Skeletal muscle satellite cell (primary cell): ENCODE data around the gene ASB6.

Source experiments
- H3K27me3 ChIP-seq: 2 replicates; pipeline ENCODE4 v1.7.0; 2013; ENCODE audit warnings: low read length; ENCODE audit not compliant: control insufficient read depth, insufficient read depth
- H3K36me3 ChIP-seq: 2 replicates; pipeline ENCODE4 v1.7.0; 2013; ENCODE audit warnings: mild to moderate bottlenecking, control low read depth, low read length; ENCODE audit not compliant: insufficient read depth
- H3K4me1 ChIP-seq: 2 replicates; pipeline ENCODE4 v1.7.0; 2013; ENCODE audit warnings: low read length; ENCODE audit not compliant: control insufficient read depth, insufficient read depth
- H3K4me2 ChIP-seq: 2 replicates; pipeline ENCODE4 v1.7.0; 2013; ENCODE audit warnings: mild to moderate bottlenecking, low read length
- H3K4me3 ChIP-seq: 2 replicates; pipeline ENCODE4 v1.7.0; 2013; ENCODE audit warnings: low read length
- H3K9ac ChIP-seq: 2 replicates; pipeline ENCODE4 v1.7.0; 2013; ENCODE audit warnings: mild to moderate bottlenecking, low read depth, low read length, moderate library complexity
- H3K9me3 ChIP-seq: replicated peaks from 2 replicates; pipeline ENCODE4 v1.7.0; 2013; ENCODE audit warnings: mild to moderate bottlenecking, control low read depth, low read length

Gene ASB6

GRCh38 chr9:129609486-129610212 is 32.3 kb downstream of the ASB6 start:
- no peaks in the 10 kb centered on the region for H3K9me3 ChIP-seq
- peak overlapping the region; percentile 58 for H3K4me3 ChIP-seq
- H3K4me2 ChIP-seq, result peak overlapping the region; percentile 79
- no peaks in the 10 kb centered on the region for H3K36me3 ChIP-seq
- H3K9ac ChIP-seq, result peak overlapping the region; percentile 42
- peaks cover 12% of the 10 kb centered on the region for H3K27me3 ChIP-seq
- peaks cover 48% of the 10 kb centered on the region for H3K4me1 ChIP-seq

DNA sequence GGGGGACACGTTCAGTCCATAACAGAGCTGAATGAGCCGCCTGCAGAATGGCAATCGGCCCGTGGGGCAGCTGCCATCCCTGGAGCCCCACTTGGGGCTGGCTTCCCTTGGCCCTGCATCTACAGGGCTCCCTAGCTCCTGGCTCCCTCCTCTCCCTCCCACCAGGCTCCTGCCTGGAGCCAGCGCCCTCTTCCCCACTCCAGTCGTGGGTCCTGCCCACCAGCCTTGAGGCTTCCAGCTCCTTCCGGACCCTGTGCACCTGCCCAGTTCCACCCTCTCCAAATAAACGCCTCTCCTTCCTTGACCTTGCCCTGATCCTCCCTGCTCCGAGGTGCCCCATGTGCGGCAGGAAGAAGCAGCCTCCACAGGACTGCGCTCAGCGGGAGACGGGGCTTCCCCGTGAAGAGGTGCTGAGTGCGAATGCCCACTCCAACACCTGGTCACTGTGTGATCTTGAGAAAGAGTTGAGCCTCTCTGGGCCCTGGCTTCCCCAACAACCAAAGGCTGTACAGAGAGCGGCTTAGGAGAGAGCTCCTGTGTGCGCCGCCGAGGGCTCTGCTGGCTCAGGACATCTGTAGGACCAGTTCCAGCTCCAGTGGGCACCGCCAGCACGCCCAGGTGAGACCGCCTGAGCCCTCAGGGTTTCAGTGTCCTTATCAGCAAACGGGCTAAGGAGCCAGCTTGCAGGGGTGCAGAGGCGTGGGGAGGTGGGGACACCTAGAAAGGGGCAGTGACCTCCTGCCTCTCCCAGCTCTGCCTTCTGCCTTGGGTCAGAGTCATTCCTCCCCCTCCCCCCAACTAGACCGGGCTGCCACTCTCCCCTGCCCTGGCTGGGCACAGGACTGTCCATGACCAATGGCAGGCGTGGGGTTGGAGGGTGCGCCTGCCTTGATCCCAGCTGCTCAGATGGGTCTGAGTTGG is 33.1 kb downstream of the ASB6 start:
- H3K27me3 ChIP-seq, result peaks cover 7% of the 10 kb centered on the region
- no peak overlapping the region for H3K4me3 ChIP-seq
- H3K9me3 ChIP-seq, result no peaks in the 10 kb centered on the region
- peaks cover 47% of the 10 kb centered on the region for H3K4me1 ChIP-seq
- no peaks in the 10 kb centered on the region for H3K36me3 ChIP-seq
- no peak overlapping the region for H3K4me2 ChIP-seq
- H3K9ac ChIP-seq, result no peak overlapping the region

DNA sequence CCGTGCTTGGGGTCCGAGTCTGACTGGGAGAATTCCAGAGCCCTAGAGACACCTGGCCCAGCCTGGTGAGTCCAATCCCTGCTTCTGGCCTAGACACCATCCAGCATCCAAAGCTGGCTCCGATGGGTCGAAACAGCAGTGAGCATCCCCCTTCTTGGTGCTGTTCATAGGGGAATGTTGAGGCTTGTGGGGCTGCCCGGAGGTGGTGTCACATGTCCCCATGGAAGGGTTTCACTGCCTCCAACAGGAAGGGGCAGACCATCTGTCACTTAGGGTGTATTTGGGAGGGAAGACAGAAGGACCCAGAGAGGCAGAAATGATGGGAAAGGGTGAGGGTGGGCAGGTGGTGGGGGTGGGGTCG is 34.9 kb downstream of the ASB6 start:
- no peak overlapping the region for H3K4me2 ChIP-seq
- H3K36me3 ChIP-seq, result no peaks in the 10 kb centered on the region
- no peaks in the 10 kb centered on the region for H3K27me3 ChIP-seq
- H3K9ac ChIP-seq, result no peak overlapping the region
- H3K4me1 ChIP-seq, result peaks cover 38% of the 10 kb centered on the region
- H3K9me3 ChIP-seq, result no peaks in the 10 kb centered on the region
- no peak overlapping the region for H3K4me3 ChIP-seq

GRCh38 chr9:129606161-129607026 is 35.6 kb downstream of the ASB6 start:
- Histone ChIP-seq H3K36me3 (no peaks in the 10 kb centered on the region), H3K4me1 (peaks cover 37% of the 10 kb centered on the region), H3K4me2 (no peak overlapping the region), H3K9me3 (no peaks in the 10 kb centered on the region), H3K4me3 (no peak overlapping the region), H3K27me3 (no peaks in the 10 kb centered on the region), H3K9ac (no peak overlapping the region)

- Histone ChIP-seq H3K27me3 (no peaks in the 10 kb centered on the region), H3K4me1 (peaks cover 27% of the 10 kb centered on the region), H3K36me3 (no peaks in the 10 kb centered on the region), H3K9me3 (no peaks in the 10 kb centered on the region), H3K9ac (no peak overlapping the region), H3K4me2 (no peak overlapping the region), H3K4me3 (no peak overlapping the region)
Observed at GRCh38 chr9:129604766-129605163, 37.2 kb downstream of the ASB6 start.

GRCh38 chr9:129604056-129604765 is 37.7 kb downstream of the ASB6 start:
- no peaks in the 10 kb centered on the region for H3K9me3 ChIP-seq
- no peaks in the 10 kb centered on the region for H3K27me3 ChIP-seq
- no peak overlapping the region for H3K4me3 ChIP-seq
- H3K9ac ChIP-seq, result no peak overlapping the region
- H3K4me1 ChIP-seq, result peaks cover 23% of the 10 kb centered on the region
- no peak overlapping the region for H3K4me2 ChIP-seq
- H3K36me3 ChIP-seq, result no peaks in the 10 kb centered on the region

- Histone ChIP-seq H3K9ac (no peak overlapping the region), H3K4me1 (peaks cover 13% of the 10 kb centered on the region), H3K9me3 (no peaks in the 10 kb centered on the region), H3K27me3 (no peaks in the 10 kb centered on the region), H3K4me2 (no peak overlapping the region), H3K4me3 (no peak overlapping the region), H3K36me3 (no peaks in the 10 kb centered on the region)
Observed at GRCh38 chr9:129602598-129603415, 39.1 kb downstream of the ASB6 start.

DNA sequence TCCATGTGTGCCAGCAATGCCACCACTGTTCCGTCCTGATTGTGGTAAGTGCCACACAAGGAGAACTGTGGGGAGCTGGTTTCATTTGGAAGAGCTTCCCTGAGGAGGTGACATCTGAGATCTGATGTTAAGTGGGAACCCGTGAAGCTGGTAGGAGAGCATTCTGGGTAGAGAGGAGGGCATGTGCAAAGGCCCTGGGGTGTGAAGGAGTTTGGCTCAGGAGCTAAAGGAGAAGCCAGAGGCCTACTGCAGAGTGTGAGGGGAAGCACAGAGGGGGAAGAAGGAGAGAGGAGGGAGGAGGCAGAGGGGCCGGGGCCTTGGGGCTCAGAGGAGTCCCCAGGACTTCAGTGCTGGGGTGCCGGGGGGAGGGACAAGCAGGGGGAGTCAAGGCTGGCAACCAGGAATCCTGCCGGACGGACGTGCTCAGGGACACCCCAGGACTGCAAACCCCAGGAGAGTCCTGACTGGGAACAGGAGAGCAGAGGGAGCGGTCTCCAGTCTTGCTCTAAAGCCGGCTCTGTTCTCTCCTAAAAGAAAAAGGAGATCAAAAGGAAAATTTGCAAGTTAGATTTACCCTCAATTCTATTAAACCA is 40.8 kb downstream of the ASB6 start:
- Histone ChIP-seq H3K27me3 (no peaks in the 10 kb centered on the region), H3K9ac (no peak overlapping the region), H3K9me3 (no peaks in the 10 kb centered on the region), H3K36me3 (no peaks in the 10 kb centered on the region), H3K4me3 (no peak overlapping the region), H3K4me2 (no peak overlapping the region), H3K4me1 (peaks cover 19% of the 10 kb centered on the region)

DNA sequence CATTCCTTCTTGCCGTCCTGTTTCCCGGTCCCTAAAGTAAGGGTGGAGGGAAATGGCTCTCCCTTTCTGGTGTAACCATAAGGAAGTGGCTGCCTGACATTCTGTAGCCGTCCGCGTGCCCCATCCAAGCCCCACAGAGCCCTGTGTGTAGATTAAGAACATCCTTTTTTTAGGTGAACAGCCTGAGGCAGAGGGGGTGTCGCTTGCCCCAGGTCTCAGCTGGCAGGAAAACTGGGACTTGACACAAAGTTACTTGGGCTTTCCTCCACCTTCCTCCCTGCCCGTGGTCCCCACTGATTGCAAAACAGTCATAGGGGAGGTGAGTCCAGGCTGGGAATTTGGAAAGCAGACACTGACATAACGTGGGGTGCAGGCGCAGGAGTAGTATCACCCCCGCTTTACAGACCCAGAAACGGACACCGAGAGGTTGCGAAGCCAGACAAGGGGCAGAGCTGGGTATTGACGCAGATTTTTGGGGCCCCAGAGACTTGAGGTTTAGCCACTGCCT is 43.8 kb downstream of the ASB6 start:
- H3K27me3 ChIP-seq, result no peaks in the 10 kb centered on the region
- no peaks in the 10 kb centered on the region for H3K9me3 ChIP-seq
- H3K4me1 ChIP-seq, result peaks cover 31% of the 10 kb centered on the region
- peak overlapping the region; percentile 91 for H3K4me2 ChIP-seq
- no peak overlapping the region for H3K9ac ChIP-seq
- no peaks in the 10 kb centered on the region for H3K36me3 ChIP-seq
- no peak overlapping the region for H3K4me3 ChIP-seq
